Heart left ventricle (tissue), 13 donors: Measurements from ENCODE around the gene GSK3A.

Experiments
- POLR2A ChIP-seq, 2 donors: fragments of 450-650 bp; IDR thresholded peaks; one replicate each; pipeline ENCODE4 v1.6.1; 2017; ENCODE audit warnings: antibody characterized with exemption in 2 of 2, mild to moderate bottlenecking in 2 of 2, moderate library complexity in 2 of 2
- TF ChIP-seq, protein P1 (sequence below), 12 donors: fragments of 200-600 bp; sonication (generic) in 4 of 12; IDR thresholded peaks; one replicate each; pipeline versions ENCODE4 v1.5.0 to v1.8.0; 2018 to 2022; ENCODE audit warnings: antibody characterized with exemption in 12 of 12, mild to moderate bottlenecking in 5 of 12
- donor health status: ischemic (EF 13 %, LVEDD 7.1; RV severe dilation, severe dysfunction).
- donor health status: DM: no; HTN: yes; CAD: no.
- donor health status: DM: no; HTN: no; CAD: no.
- donor health status: ischemic (EF 25% LVEDD 6.9; RV normal size, moderate dysfunction).
- donor health status: ischemic (EF 25% LVEDD 5.7; RV mildly dilated, moderate dysfunction).
- donor health status: ischemic (EF 35%, LVEDD 5.7; RV mildly dilated, moderate dysfunction).
- donor health status: nonischemic (EF 11% LVEDD 7.7; RV severe dilation, severe dysfunction).
- donor health status: DM: yes; HTN: yes; CAD: no.
- donor health status: PGD.
- donor health status: ischemic (EF 29% LVEDD 5.4; RV normal size, mild dysfunction).
- donor health status: nonischemic (EF 23%, LVEDD 6.1; RV moderate dilation, normal function).

DNA sequence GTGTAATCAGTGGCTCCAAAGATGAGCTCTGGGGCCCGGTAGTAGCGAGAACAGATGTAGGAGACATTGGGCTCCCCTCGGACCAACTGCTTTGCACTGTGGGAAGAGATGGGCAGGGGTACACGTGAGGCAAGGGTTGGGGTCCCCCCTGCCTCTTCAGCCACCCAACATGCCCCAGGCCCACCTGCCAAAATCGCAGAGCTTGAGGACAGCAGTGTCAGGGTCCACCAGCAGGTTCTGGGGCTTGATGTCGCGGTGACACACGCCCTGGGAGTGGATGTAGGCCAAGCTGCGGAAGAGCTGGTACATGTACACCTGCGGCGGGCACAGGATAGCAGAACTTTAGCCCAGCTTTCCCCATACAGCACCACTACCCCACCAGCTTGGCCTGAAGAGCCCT is 8.0 kb downstream of the GSK3A start:
- TF ChIP-seq, protein P1, sequence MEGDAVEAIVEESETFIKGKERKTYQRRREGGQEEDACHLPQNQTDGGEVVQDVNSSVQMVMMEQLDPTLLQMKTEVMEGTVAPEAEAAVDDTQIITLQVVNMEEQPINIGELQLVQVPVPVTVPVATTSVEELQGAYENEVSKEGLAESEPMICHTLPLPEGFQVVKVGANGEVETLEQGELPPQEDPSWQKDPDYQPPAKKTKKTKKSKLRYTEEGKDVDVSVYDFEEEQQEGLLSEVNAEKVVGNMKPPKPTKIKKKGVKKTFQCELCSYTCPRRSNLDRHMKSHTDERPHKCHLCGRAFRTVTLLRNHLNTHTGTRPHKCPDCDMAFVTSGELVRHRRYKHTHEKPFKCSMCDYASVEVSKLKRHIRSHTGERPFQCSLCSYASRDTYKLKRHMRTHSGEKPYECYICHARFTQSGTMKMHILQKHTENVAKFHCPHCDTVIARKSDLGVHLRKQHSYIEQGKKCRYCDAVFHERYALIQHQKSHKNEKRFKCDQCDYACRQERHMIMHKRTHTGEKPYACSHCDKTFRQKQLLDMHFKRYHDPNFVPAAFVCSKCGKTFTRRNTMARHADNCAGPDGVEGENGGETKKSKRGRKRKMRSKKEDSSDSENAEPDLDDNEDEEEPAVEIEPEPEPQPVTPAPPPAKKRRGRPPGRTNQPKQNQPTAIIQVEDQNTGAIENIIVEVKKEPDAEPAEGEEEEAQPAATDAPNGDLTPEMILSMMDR (IDR thresholded peaks at IDR 0.05): no peak
- no peak for TF ChIP-seq POLR2A (IDR thresholded peaks at IDR 0.05)
